ENCODE measurements around the gene METTL25B.

The METTL25B gene

GRCh38 chr1:156727926-156728598 lies at the start of gene METTL25B:
TSS of gene METTL25B (plus strand) at chr1:156728469. CDS start at chr1:156729105, 636 bp downstream.
- DNase-seq, result peak; percentile 89

- DNase-seq, result no peak
Measured at GRCh38 chr1:156680056-156680455, 48.2 kb upstream of the METTL25B start.

- DNase-seq, result no peak
Measured at GRCh38 chr1:156681196-156681960, 46.9 kb upstream of the METTL25B start.

- DNase-seq, result no peak
Measured at GRCh38 chr1:156682166-156682890, 45.9 kb upstream of the METTL25B start.

- DNase-seq, result peak; percentile 55
Measured at GRCh38 chr1:156684227-156684782, 44.0 kb upstream of the METTL25B start.

GRCh38 chr1:156689035-156689952 lies 39.0 kb upstream of the METTL25B start:
- peak; percentile 82 for DNase-seq

GRCh38 chr1:156689953-156690674 lies 38.2 kb upstream of the METTL25B start:
- no peak for DNase-seq

GRCh38 chr1:156690675-156691036 lies 37.6 kb upstream of the METTL25B start:
- no peak for DNase-seq

- no peak for DNase-seq
Measured at GRCh38 chr1:156691191-156691590, 37.1 kb upstream of the METTL25B start.

- DNase-seq, result no peak
Measured at GRCh38 chr1:156691665-156692440, 36.4 kb upstream of the METTL25B start.

GRCh38 chr1:156692441-156692924 lies 35.8 kb upstream of the METTL25B start:
- no peak for DNase-seq

GRCh38 chr1:156692925-156693847 lies 35.1 kb upstream of the METTL25B start:
- no peak for DNase-seq

- no peak for DNase-seq
Measured at GRCh38 chr1:156693848-156694689, 34.2 kb upstream of the METTL25B start.

- no peak for DNase-seq
Measured at GRCh38 chr1:156694690-156694962, 33.6 kb upstream of the METTL25B start.

GRCh38 chr1:156696755-156697154 lies 31.5 kb upstream of the METTL25B start:
- DNase-seq, result no peak

- no peak for DNase-seq
Measured at GRCh38 chr1:156697481-156697880, 30.8 kb upstream of the METTL25B start.

GRCh38 chr1:156698995-156699394 lies 29.3 kb upstream of the METTL25B start:
- DNase-seq, result no peak

GRCh38 chr1:156700736-156701531 lies 27.3 kb upstream of the METTL25B start:
- no peak for DNase-seq

Data from stimulated activated CD4-positive, alpha-beta T cell treated with anti-CD3 and anti-CD28 coated beads, Interleukin-15, amount 100 ng/mL, for 24 hours (primary cell).